Activated T-cell treated with anti-CD3 and anti-CD28 coated beads, Interleukin-2, amount 50 U/mL, for 4 hours (primary cell): ENCODE results near the gene CDO1. TPM values are rescaled to one million over a fixed set of nuclear protein-coding genes. Genes with fewer than 3 reads are reported as not detected.
A peak's percentile ranks its signal among the peaks of the same experiment; 100 is the strongest.

ENCODE experiments used
- ATAC-seq, 2 donors: fragments of 200-7000 bp; cut with Tn5 transposase; one replicate each; pipeline ENCODE4 v1.10.0; 2021
- DNase-seq: peaks from one replicate; pipeline ENCODE4 v3.0.0-alpha.2; 2020
- H3K27me3 Mint-ChIP-seq: one replicate; pipeline ENCODE4 v1.8.0; 2021; ENCODE audit warnings: low read depth, mixed read lengths
- H3K36me3 Mint-ChIP-seq: one replicate; pipeline ENCODE4 v1.8.0; 2022; ENCODE audit warnings: mixed read lengths; ENCODE audit not compliant: insufficient read depth
- H3K4me1 Mint-ChIP-seq: one replicate; pipeline ENCODE4 v1.8.0; 2021; ENCODE audit warnings: low read depth, mixed read lengths
- H3K4me3 Mint-ChIP-seq: one replicate; pipeline ENCODE4 v1.8.0; 2021; ENCODE audit warnings: mild to moderate bottlenecking, moderate library complexity, mixed read lengths
- H3K9me3 Mint-ChIP-seq: one replicate; pipeline ENCODE4 v1.8.0; 2021; ENCODE audit warnings: mixed read lengths
- total RNA-seq, 3 donors: library from RNA; stranded (reverse); gene quantifications; one replicate each; pipeline ENCODE4 v1.2.1, GENCODE V29; 2021

Gene CDO1
- total RNA-seq, 3 donors from 2014 or later, result 0.26 to 0.28 TPM; not detected in 1

DNA sequence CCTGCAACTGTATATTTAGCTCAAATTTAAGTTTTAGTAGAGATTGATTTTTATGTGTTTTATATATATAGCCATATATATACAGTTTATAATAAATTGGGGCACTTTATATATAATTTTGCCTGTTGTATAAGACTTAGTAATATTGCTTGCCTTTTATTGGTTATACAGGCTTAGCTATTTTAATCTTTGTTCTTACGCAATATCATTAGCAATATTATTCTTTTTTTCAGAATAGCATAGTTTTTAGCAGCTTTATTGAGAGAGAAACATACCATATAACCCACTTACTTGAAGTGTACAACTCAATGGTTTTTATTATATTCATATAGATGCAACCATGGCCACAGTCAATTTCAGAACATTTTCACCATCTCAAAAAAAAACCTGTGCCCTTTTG is 28.0 kb downstream of the CDO1 start:
- Mint-ChIP-seq H3K36me3 (no peaks in the 10 kb centered on the region), H3K4me3 (no peak overlapping the region), H3K27me3 (peaks cover 64% of the 10 kb centered on the region), H3K4me1 (no peaks in the 10 kb centered on the region), H3K9me3 (no peaks in the 10 kb centered on the region)
- DNase-seq (no peak), ATAC-seq (no peak)

- H3K27me3 Mint-ChIP-seq, result peaks cover 60% of the 10 kb centered on the region
- no peak for DNase-seq
- H3K4me3 Mint-ChIP-seq, result no peak overlapping the region
- H3K36me3 Mint-ChIP-seq, result no peaks in the 10 kb centered on the region
- no peak for ATAC-seq
- no peaks in the 10 kb centered on the region for H3K4me1 Mint-ChIP-seq
- H3K9me3 Mint-ChIP-seq, result no peaks in the 10 kb centered on the region
Observed at GRCh38 chr5:115787426-115787825, 29.0 kb downstream of the CDO1 start.

DNA sequence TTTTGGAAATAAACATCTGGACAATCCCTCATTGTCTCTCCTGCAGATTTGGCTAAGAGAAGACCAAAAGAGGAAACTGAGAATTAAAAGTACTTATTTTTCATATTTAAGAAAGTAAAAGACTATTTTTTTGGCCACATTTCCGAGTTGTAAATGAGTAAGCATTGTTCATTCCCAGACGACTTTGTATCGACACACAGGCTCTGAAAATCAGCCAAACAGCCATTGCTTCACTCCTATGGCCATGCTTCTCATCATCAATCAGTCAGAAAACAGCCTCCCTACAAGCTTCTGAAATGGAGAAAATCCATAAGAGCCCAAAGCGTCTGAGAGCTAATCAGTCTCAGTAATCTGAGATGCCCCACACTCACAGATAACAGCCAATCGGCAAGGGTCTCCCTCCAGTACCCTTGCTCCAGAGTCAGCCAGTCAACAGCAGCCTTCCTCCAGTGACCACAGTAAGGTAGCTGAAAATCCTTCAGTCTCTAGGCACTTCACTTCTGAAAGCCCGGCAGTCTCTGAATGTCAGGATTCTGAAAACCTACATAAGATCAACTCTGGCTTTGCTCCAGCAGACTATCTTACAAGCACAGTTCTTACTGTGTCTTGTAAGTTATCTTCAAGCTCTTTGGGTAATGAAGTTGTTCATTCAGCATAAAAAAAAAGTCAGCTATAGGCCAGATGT is 30.9 kb downstream of the CDO1 start:
- no peak overlapping the region for H3K4me3 Mint-ChIP-seq
- no peaks in the 10 kb centered on the region for H3K4me1 Mint-ChIP-seq
- ATAC-seq, result no peak
- H3K36me3 Mint-ChIP-seq, result no peaks in the 10 kb centered on the region
- DNase-seq, result no peak
- H3K27me3 Mint-ChIP-seq, result peaks cover 58% of the 10 kb centered on the region
- H3K9me3 Mint-ChIP-seq, result no peaks in the 10 kb centered on the region

DNA sequence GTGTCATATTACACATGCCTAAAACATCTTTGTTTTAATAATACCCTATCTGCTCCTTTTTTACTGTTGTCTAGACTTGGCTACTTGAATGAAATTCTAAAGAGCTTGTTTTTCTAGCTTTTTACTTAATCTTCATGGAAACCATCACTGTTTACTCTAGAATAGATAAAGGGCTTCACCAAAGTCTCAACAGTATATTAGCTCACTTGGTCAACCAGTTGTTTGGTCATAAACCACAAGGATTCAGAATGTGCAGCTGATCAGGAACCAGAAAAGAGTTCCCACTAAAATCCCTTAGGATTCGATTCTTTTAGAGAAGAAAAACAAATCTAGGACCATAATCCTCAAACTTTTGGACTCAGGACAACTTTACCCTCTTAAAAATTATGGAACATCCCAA is 38.0 kb downstream of the CDO1 start:
- no peak overlapping the region for H3K4me3 Mint-ChIP-seq
- H3K36me3 Mint-ChIP-seq, result no peaks in the 10 kb centered on the region
- ATAC-seq (no peak), DNase-seq (no peak)
- H3K27me3 Mint-ChIP-seq, result peaks cover 13% of the 10 kb centered on the region
- H3K9me3 Mint-ChIP-seq, result no peaks in the 10 kb centered on the region
- no peaks in the 10 kb centered on the region for H3K4me1 Mint-ChIP-seq

DNA sequence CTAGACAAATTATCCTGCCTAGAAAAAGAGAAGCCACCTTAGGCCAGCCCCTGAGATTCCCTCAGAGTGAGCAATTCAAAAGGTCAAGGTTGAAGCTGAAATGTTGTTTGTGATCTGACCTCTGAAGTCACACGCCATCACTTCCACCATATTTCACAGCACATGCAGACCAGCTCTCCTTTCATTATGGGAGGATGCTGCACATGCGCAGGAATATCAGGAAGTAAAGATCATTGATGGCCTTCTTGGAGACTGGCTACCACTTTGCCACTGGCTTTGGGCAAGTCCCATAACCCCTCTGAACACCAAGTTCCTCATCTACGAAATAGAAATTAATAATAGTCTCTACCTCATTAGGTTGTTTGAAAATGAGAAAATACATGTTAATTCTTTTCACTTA is 39.5 kb downstream of the CDO1 start:
- Mint-ChIP-seq H3K4me1 (no peaks in the 10 kb centered on the region), H3K9me3 (no peaks in the 10 kb centered on the region), H3K36me3 (no peaks in the 10 kb centered on the region), H3K4me3 (no peak overlapping the region), H3K27me3 (peaks cover 9% of the 10 kb centered on the region)
- ATAC-seq (no peak), DNase-seq (no peak)

DNA sequence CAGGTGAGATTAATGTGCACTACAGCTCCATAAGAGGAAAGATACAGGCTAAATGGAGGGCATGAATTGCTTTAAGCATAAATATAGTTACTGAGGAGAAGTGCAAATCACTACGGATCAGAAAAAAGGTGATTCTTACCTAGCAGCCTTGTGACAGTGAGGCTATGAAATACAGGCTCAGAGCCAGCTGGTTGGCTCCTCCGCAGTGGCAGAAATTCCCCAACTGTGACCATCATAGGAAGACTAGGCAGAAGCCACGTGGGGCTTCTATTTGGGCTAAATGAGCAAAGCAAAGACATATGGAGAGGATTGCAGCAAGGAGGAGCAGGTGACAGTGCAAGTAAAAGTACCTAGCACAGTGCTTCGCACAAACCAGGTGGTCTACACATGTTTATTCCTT is 40.5 kb downstream of the CDO1 start:
- Mint-ChIP-seq H3K4me1 (no peaks in the 10 kb centered on the region), H3K9me3 (no peaks in the 10 kb centered on the region)
- no peak for ATAC-seq

GRCh38 chr5:115774684-115775083 is 41.8 kb downstream of the CDO1 start:
- H3K27me3 Mint-ChIP-seq, result peaks cover 3% of the 10 kb centered on the region
- no peaks in the 10 kb centered on the region for H3K9me3 Mint-ChIP-seq
- DNase-seq (no peak), ATAC-seq (no peak)
- H3K4me1 Mint-ChIP-seq, result no peaks in the 10 kb centered on the region
- H3K4me3 Mint-ChIP-seq, result no peak overlapping the region
- H3K36me3 Mint-ChIP-seq, result no peaks in the 10 kb centered on the region

More for the DNA sequence above, 40.5 kb downstream of the CDO1 start:
- Mint-ChIP-seq H3K4me3 (no peak overlapping the region), H3K36me3 (no peaks in the 10 kb centered on the region), H3K27me3 (peaks cover 3% of the 10 kb centered on the region)
- DNase-seq, result no peak

DNA sequence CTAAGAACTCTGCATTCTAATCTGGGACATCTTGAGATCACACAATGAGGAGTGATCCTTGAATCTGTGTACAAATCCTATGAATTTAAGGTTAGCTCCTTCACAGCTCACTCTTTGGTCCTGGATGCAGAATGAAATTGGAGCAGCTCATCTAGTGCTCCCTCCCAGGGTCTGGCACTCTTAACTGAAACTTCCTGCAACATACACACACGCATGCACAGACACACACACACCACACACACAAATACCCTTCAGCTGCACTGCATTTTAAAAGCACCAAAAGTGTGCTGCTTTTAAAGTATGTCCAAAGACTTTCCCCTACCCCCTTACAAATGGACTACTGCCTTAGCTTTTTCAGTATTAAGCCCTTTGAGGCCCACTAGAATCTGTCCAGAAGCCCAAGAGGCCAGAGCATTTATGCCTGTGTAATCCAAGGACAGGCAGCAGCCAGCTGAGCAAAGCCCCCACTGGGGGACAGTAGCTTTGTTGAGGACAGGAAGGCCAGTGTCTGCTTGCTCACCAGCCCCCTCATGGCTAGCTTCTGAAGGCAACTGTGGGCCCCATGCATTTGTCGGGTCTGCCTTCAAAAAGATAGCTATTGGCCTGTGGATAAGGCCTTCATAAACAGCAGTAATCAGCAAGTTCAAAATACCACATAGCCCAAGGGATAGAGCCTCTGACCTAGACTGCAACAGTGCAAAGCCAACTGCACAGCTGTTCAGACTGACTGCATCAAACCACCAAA is 43.6 kb downstream of the CDO1 start:
- peaks cover 3% of the 10 kb centered on the region for H3K27me3 Mint-ChIP-seq

GRCh38 chr5:115770466-115770865 is 46.0 kb downstream of the CDO1 start:
- no peaks in the 10 kb centered on the region for H3K27me3 Mint-ChIP-seq
- H3K36me3 Mint-ChIP-seq, result no peaks in the 10 kb centered on the region
- H3K9me3 Mint-ChIP-seq, result no peaks in the 10 kb centered on the region
- ATAC-seq, result no peak
- no peak overlapping the region for H3K4me3 Mint-ChIP-seq
- no peaks in the 10 kb centered on the region for H3K4me1 Mint-ChIP-seq
- no peak for DNase-seq

More for the DNA sequence above, 43.6 kb downstream of the CDO1 start:
- Mint-ChIP-seq H3K4me1 (no peaks in the 10 kb centered on the region), H3K9me3 (no peaks in the 10 kb centered on the region), H3K4me3 (no peak overlapping the region), H3K36me3 (no peaks in the 10 kb centered on the region)
- no peak for ATAC-seq
- DNase-seq, result no peak

DNA sequence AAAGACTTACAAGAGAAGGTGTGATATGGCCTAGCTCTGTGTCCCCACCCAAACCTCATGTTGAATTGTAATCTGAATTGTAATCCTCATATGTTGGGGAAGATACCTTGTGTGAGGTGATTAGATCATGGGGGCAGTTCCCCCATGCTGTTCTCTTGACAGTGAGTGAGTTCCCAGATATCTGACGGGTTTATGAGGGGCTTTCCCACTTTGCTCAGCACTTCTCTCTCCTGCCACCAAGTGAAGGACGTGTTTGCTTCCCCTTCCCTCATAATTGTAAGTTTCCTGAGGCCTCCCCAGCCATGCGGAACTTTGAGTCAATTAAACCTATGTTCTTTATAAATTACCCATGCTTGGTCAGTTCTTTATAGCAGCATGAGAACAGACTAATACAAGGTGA is 49.0 kb downstream of the CDO1 start:
- no peak overlapping the region for H3K4me3 Mint-ChIP-seq
- no peak for DNase-seq
- H3K27me3 Mint-ChIP-seq, result peaks cover 5% of the 10 kb centered on the region
- H3K4me1 Mint-ChIP-seq, result no peaks in the 10 kb centered on the region
- H3K36me3 Mint-ChIP-seq, result no peaks in the 10 kb centered on the region
- ATAC-seq, result no peak
- H3K9me3 Mint-ChIP-seq, result no peaks in the 10 kb centered on the region

DNA sequence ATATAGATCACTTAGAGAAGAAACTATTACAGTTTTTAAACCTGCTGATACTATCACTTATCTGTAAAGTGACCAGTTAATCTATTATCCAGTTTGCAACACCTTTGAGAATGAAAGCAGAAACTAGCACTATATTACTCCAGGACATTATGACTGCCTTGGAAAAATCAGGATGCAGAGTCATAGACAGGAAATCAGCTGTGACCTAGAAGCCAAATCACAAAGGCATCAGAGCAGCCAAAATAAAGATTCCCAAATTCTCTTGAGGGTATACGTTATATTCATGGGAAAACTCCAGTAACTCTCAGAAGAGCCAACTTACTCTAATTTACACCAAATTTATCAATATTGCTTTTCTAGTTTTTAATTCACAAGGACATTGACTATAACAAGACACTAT is 49.9 kb downstream of the CDO1 start:
- Mint-ChIP-seq H3K9me3 (no peaks in the 10 kb centered on the region), H3K4me3 (no peak overlapping the region), H3K4me1 (no peaks in the 10 kb centered on the region), H3K36me3 (no peaks in the 10 kb centered on the region), H3K27me3 (peaks cover 5% of the 10 kb centered on the region)
- ATAC-seq (no peak), DNase-seq (no peak)

DNA sequence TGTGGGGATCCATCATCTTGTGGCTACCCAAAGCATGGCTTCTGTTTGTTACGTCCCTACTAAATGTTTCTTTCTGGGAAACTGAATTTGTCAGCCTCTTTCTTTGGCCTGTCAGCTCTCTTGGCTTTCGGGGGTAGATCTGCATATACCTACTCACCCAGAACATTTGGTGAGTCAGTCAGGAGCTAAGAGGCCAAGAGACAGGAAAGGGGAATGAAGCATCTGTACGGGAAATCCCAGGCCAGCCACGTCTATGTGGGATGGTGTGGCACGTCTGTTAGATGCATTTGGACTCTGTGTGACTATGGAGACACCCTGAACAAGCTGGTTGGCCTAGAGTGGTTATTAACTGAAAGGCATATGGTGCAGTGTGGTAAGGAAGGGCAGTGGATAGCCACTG is 58.1 kb downstream of the CDO1 start:
- ATAC-seq (peak in 1 of 2 donors; percentile 32), DNase-seq (no peak)
- Mint-ChIP-seq H3K36me3 (no peaks in the 10 kb centered on the region), H3K4me3 (no peak overlapping the region), H3K27me3 (peaks cover 13% of the 10 kb centered on the region), H3K4me1 (no peaks in the 10 kb centered on the region), H3K9me3 (no peaks in the 10 kb centered on the region)

- ATAC-seq (no peak), DNase-seq (no peak)
- H3K36me3 Mint-ChIP-seq, result no peaks in the 10 kb centered on the region
- no peak overlapping the region for H3K4me3 Mint-ChIP-seq
- H3K27me3 Mint-ChIP-seq, result peaks cover 10% of the 10 kb centered on the region
- H3K9me3 Mint-ChIP-seq, result no peaks in the 10 kb centered on the region
- H3K4me1 Mint-ChIP-seq, result no peaks in the 10 kb centered on the region
Observed at GRCh38 chr5:115755675-115756074, 60.8 kb downstream of the CDO1 start.
